Activated CD4-positive, alpha-beta T cell treated with anti-CD3 and anti-CD28 coated beads for 36 hours (primary cell): ENCODE data around the gene LCE3E. TPM values are rescaled to one million over a fixed set of nuclear protein-coding genes. Genes with fewer than 3 reads are reported as not detected.

Experiments
- total RNA-seq, 2 experiments: library from RNA; stranded (reverse); gene quantifications; one replicate each; pipeline ENCODE4 v1.2.3, GENCODE V29; 2021

LCE3E gene
- total RNA-seq, 2 experiments from 2014 or later = not detected

Other genes with a start within 250 kb of the LCE3E start
- gene FLG, start 241.5 kb downstream of the LCE3E start, total RNA-seq = not detected
- gene FLG2, start 206.8 kb downstream of the LCE3E start, total RNA-seq = not detected
- not detected for gene CRNN, start 152.5 kb downstream of the LCE3E start, total RNA-seq
- gene LCE5A, start 56.0 kb downstream of the LCE3E start, total RNA-seq = not detected
- not detected for gene CRCT1, start 52.3 kb downstream of the LCE3E start, total RNA-seq
- gene LCE3D, start 13.7 kb upstream of the LCE3E start, total RNA-seq = not detected
- gene LCE3C, start 33.5 kb upstream of the LCE3E start, total RNA-seq = not detected
- not detected for gene LCE3B, start 47.0 kb upstream of the LCE3E start, total RNA-seq
- not detected for gene LCE3A, start 56.3 kb upstream of the LCE3E start, total RNA-seq
- not detected for gene LCE2D, start 96.6 kb upstream of the LCE3E start, total RNA-seq
- not detected for gene LCE2C, start 108.5 kb upstream of the LCE3E start, total RNA-seq
- gene LCE2B, start 119.3 kb upstream of the LCE3E start, total RNA-seq = not detected
- gene LCE2A, start 131.6 kb upstream of the LCE3E start, total RNA-seq = not detected
- not detected for gene LCE4A, start 141.4 kb upstream of the LCE3E start, total RNA-seq
- gene KPRP, start 191.2 kb upstream of the LCE3E start, total RNA-seq = not detected
- gene LCE1F, start 208.4 kb upstream of the LCE3E start, total RNA-seq = not detected
- not detected for gene LCE1E, start 219.5 kb upstream of the LCE3E start, total RNA-seq
- not detected for gene LCE1D, start 229.9 kb upstream of the LCE3E start, total RNA-seq
- not detected for gene LCE1C, start 239.9 kb upstream of the LCE3E start, total RNA-seq
- not detected for gene LCE1B, start 245.2 kb upstream of the LCE3E start, total RNA-seq